GM23248 (cell line): ENCODE data around the gene ANGPTL3.

Experiments used
- EZH2 ChIP-seq: fragments of 200-600 bp; sonication (generic); IDR thresholded peaks from 2 replicates; pipeline ENCODE4 v1.6.1; 2018; ENCODE audit warnings: antibody characterized with exemption, mild to moderate bottlenecking; ENCODE audit not compliant: insufficient read depth, poor library complexity, severe bottlenecking
- EZH2phosphoT487 ChIP-seq: fragments of 200-600 bp; sonication (generic); IDR thresholded peaks from 2 replicates; pipeline ENCODE4 v1.6.1; 2018; ENCODE audit warnings: antibody characterized with exemption, moderate library complexity, mild to moderate bottlenecking, low read depth; ENCODE audit not compliant: insufficient read depth

- TF ChIP-seq EZH2phosphoT487 (no peak), EZH2 (no peak)
These were observed 31.2 kb downstream of the ANGPTL3 start for GRCh38 chr1:62628506-62628905.
